H1 (cell line): ENCODE results near the gene TMCC3. TPM values are rescaled to one million over a fixed set of nuclear protein-coding genes. Genes with fewer than 3 reads are reported as not detected.

Source experiments
- BCL11A ChIP-seq, 2 experiments: IDR thresholded peaks; one replicate each; pipeline ENCODE4 v1.6.1; 2011; ENCODE audit warnings: low read depth in 2 of 2, low read length in 2 of 2, mild to moderate bottlenecking in 2 of 2
- MAFK ChIP-seq: IDR thresholded peaks from 2 replicates; pipeline ENCODE4 v1.6.1; 2012; ENCODE audit warnings: low read depth, mild to moderate bottlenecking, improper control_type of control experiment, low read length
- RBBP5 ChIP-seq: IDR thresholded peaks from 2 replicates; pipeline ENCODE4 v1.7.1; 2012; ENCODE audit warnings: low read depth, mild to moderate bottlenecking, inconsistent platforms, low read length, moderate library complexity, borderline replicate concordance
- TAF7 ChIP-seq: optimal IDR thresholded peaks from 2 replicates; pipeline ENCODE3; 2011; ENCODE audit warnings: low read depth, mild to moderate bottlenecking, inconsistent platforms, low read length, moderate library complexity, borderline replicate concordance
- TCF12 ChIP-seq: IDR thresholded peaks from 2 replicates; pipeline ENCODE4 v1.6.1; 2011; ENCODE audit warnings: low read depth, mild to moderate bottlenecking, low read length
- polyA plus RNA-seq, 7 experiments: library from polyadenylated mRNA; depleted of rRNA in 3 of 7; stranded (reverse) in 5 of 7; unstranded in 2 of 7; fragments of >200 nt in 5 of 7; fragments of 200-250 nt in 2 of 7; gene quantifications; 1 replicate in 5 of 7; 2 replicates in 1 of 7; 4 replicates in 1 of 7; pipeline versions ENCODE4 v1.2.1 to v1.2.3, GENCODE V29; 2011 to 2013; ENCODE audit warnings: missing spikeins in 2 of 7, mixed read lengths in 2 of 7
- total RNA-seq: library from RNA; stranded (reverse); fragmentation: NEBNext Ultra II Directional; extraction: Animal tissue kit (Norgen Biotek cat#: 25700); gene quantifications from 2 replicates; pipeline ENCODE4 v1.2.1, GENCODE V29; 2021
- TF ChIP-seq, protein P1 (sequence below): fragments of 300-600 bp; sonication (generic); IDR thresholded peaks from 2 replicates; pipeline ENCODE4 v1.7.1; 2012; ENCODE audit warnings: low read length, moderate library complexity, mild to moderate bottlenecking, inconsistent platforms; ENCODE audit not compliant: insufficient replicate concordance
- TF ChIP-seq, protein P2 (sequence below): IDR thresholded peaks from 2 replicates; pipeline ENCODE4 v1.6.1; 2011; ENCODE audit warnings: low read depth, mild to moderate bottlenecking, low read length; ENCODE audit not compliant: insufficient read depth
- TF ChIP-seq, protein P3 (sequence below): IDR thresholded peaks from 2 replicates; pipeline ENCODE4 v1.6.1; 2012; ENCODE audit warnings: inconsistent platforms

The TMCC3 gene
- total and polyA plus RNA-seq, 2 of the 8 experiments (the other 6 are each of a cell fraction or from before 2014, with no cell fraction given), result 1.7 to 4.1 TPM

DNA sequence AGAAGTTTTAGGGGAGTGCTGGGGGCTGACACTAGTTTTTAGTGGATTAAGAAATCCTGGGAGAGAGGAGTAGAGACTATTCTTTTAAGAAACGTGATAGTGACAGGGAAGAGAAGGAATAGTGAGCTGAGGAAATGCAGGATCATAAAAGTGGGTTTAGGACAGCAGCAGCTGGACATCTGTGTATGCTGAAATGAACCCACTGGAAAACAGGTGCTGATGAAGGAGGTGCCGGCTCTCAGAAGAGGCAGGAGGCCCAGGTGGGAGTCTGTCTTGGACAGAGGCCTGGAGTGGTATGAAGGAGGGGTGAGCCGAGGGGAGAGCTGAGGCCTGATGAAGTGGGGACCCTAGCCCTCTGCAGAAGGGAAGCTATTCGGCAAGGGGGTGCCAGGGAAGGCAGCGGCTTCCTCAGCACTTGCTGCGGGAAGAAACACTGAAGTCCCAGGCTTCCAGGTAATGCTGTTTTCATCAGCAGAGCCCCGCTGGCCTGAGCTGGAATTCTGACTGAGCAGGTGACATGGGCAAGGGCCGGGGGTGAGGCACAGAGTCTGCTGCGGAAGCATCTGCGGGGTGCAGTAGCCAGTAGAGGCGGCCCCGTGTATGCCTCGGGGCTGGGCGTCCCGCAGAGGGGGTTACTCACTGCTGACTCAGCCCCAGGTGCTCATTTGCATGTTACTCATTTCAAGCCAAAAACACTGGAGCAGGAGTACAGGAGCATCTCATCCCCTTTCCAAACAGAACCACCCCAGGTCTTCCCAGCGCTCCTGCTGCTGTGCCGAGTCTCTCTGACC is 89.7 kb downstream of the TMCC3 start (continued):
- TF ChIP-seq, protein P1, sequence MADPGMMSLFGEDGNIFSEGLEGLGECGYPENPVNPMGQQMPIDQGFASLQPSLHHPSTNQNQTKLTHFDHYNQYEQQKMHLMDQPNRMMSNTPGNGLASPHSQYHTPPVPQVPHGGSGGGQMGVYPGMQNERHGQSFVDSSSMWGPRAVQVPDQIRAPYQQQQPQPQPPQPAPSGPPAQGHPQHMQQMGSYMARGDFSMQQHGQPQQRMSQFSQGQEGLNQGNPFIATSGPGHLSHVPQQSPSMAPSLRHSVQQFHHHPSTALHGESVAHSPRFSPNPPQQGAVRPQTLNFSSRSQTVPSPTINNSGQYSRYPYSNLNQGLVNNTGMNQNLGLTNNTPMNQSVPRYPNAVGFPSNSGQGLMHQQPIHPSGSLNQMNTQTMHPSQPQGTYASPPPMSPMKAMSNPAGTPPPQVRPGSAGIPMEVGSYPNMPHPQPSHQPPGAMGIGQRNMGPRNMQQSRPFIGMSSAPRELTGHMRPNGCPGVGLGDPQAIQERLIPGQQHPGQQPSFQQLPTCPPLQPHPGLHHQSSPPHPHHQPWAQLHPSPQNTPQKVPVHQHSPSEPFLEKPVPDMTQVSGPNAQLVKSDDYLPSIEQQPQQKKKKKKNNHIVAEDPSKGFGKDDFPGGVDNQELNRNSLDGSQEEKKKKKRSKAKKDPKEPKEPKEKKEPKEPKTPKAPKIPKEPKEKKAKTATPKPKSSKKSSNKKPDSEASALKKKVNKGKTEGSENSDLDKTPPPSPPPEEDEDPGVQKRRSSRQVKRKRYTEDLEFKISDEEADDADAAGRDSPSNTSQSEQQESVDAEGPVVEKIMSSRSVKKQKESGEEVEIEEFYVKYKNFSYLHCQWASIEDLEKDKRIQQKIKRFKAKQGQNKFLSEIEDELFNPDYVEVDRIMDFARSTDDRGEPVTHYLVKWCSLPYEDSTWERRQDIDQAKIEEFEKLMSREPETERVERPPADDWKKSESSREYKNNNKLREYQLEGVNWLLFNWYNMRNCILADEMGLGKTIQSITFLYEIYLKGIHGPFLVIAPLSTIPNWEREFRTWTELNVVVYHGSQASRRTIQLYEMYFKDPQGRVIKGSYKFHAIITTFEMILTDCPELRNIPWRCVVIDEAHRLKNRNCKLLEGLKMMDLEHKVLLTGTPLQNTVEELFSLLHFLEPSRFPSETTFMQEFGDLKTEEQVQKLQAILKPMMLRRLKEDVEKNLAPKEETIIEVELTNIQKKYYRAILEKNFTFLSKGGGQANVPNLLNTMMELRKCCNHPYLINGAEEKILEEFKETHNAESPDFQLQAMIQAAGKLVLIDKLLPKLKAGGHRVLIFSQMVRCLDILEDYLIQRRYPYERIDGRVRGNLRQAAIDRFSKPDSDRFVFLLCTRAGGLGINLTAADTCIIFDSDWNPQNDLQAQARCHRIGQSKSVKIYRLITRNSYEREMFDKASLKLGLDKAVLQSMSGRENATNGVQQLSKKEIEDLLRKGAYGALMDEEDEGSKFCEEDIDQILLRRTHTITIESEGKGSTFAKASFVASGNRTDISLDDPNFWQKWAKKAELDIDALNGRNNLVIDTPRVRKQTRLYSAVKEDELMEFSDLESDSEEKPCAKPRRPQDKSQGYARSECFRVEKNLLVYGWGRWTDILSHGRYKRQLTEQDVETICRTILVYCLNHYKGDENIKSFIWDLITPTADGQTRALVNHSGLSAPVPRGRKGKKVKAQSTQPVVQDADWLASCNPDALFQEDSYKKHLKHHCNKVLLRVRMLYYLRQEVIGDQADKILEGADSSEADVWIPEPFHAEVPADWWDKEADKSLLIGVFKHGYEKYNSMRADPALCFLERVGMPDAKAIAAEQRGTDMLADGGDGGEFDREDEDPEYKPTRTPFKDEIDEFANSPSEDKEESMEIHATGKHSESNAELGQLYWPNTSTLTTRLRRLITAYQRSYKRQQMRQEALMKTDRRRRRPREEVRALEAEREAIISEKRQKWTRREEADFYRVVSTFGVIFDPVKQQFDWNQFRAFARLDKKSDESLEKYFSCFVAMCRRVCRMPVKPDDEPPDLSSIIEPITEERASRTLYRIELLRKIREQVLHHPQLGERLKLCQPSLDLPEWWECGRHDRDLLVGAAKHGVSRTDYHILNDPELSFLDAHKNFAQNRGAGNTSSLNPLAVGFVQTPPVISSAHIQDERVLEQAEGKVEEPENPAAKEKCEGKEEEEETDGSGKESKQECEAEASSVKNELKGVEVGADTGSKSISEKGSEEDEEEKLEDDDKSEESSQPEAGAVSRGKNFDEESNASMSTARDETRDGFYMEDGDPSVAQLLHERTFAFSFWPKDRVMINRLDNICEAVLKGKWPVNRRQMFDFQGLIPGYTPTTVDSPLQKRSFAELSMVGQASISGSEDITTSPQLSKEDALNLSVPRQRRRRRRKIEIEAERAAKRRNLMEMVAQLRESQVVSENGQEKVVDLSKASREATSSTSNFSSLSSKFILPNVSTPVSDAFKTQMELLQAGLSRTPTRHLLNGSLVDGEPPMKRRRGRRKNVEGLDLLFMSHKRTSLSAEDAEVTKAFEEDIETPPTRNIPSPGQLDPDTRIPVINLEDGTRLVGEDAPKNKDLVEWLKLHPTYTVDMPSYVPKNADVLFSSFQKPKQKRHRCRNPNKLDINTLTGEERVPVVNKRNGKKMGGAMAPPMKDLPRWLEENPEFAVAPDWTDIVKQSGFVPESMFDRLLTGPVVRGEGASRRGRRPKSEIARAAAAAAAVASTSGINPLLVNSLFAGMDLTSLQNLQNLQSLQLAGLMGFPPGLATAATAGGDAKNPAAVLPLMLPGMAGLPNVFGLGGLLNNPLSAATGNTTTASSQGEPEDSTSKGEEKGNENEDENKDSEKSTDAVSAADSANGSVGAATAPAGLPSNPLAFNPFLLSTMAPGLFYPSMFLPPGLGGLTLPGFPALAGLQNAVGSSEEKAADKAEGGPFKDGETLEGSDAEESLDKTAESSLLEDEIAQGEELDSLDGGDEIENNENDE, result no peak
- TF ChIP-seq BCL11A (IDR thresholded peaks at IDR 0.05; ENCODE audit: low read depth in 2 of 2, low read length in 2 of 2) (no peak), TAF7 (no peak), MAFK (peak; percentile 83), RBBP5 (peak; percentile 45; the same call in 1 of the 2 replicates), TCF12 (peak; percentile 98)
- TF ChIP-seq, protein P2, sequence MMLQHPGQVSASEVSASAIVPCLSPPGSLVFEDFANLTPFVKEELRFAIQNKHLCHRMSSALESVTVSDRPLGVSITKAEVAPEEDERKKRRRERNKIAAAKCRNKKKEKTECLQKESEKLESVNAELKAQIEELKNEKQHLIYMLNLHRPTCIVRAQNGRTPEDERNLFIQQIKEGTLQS, result no peak
- TF ChIP-seq, protein P3, sequence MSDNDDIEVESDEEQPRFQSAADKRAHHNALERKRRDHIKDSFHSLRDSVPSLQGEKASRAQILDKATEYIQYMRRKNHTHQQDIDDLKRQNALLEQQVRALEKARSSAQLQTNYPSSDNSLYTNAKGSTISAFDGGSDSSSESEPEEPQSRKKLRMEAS, result peak; percentile 38; the same call in 1 of the 2 replicates
